Activated naive CD4-positive, alpha-beta T cell treated with anti-CD3 and anti-CD28 coated beads, Interleukin-2, amount 50 U/mL, for 72 hours (primary cell): ENCODE results near the gene FADS2. TPM values are rescaled to one million over a fixed set of nuclear protein-coding genes. Genes with fewer than 3 reads are reported as not detected.
A peak's percentile ranks its signal among the peaks of the same experiment; 100 is the strongest.
"Not testable (repeated sequence)": the region's sequence is repeated elsewhere in the genome, so short reads cannot be mapped to it uniquely, and the experiment has no call there.

Experiments used
- ATAC-seq, 2 donors: fragments of 150-1000 bp; cut with Tn5 transposase; 2 replicates each; pipeline ENCODE4 v1.10.0; 2021; ENCODE audit warnings: mild to moderate bottlenecking in 2 of 2, moderate library complexity in 2 of 2
- DNase-seq, 2 donors: peaks; one replicate each; pipeline ENCODE4 v3.0.0; 2021 to 2022; ENCODE audit warnings: low spot score in 2 of 2
- H3K27ac Mint-ChIP-seq, 2 donors: one replicate each; pipeline ENCODE4 v1.8.0; 2022; ENCODE audit warnings: mild to moderate bottlenecking in 2 of 2, mixed read lengths in 2 of 2
- H3K36me3 Mint-ChIP-seq, 2 donors: one replicate each; pipeline ENCODE4 v1.8.0; 2022; ENCODE audit warnings: mixed read lengths in 2 of 2
- H3K9me3 Mint-ChIP-seq, 2 donors: one replicate each; pipeline ENCODE4 v1.8.0; 2022; ENCODE audit warnings: mixed read lengths in 2 of 2
- total RNA-seq, 2 donors: library from RNA; stranded (reverse); gene quantifications; one replicate each; pipeline ENCODE4 v1.2.3, GENCODE V29; 2022

The FADS2 gene
- total RNA-seq, 2 donors from 2014 or later = 42.6 to 55.1 TPM

GRCh38 chr11:61882267-61882666, 54.2 kb downstream of the FADS2 start:
- H3K27ac Mint-ChIP-seq, DNase-seq, ATAC-seq: not testable (repeated sequence)

GRCh38 chr11:61882879-61883278, 54.8 kb downstream of the FADS2 start:
- H3K9me3 Mint-ChIP-seq = no peaks in the 10 kb centered on the region
- H3K27ac Mint-ChIP-seq = no peak overlapping the region
- DNase-seq = no peak
- no peaks in the 10 kb centered on the region for H3K36me3 Mint-ChIP-seq
- no peak for ATAC-seq

More at GRCh38 chr11:61882267-61882666, 54.2 kb downstream of the FADS2 start:
- not testable (repeated sequence) for H3K36me3 Mint-ChIP-seq, H3K9me3 Mint-ChIP-seq

- H3K9me3 Mint-ChIP-seq = no peaks in the 10 kb centered on the region
- H3K27ac Mint-ChIP-seq = no peak overlapping the region
- no peak for DNase-seq
- no peaks in the 10 kb centered on the region for H3K36me3 Mint-ChIP-seq
- no peak for ATAC-seq
Measured at GRCh38 chr11:61883327-61883726, 55.2 kb downstream of the FADS2 start.

- ATAC-seq (no peak), DNase-seq (no peak)
- H3K27ac Mint-ChIP-seq = no peak overlapping the region
- no peaks in the 10 kb centered on the region for H3K9me3 Mint-ChIP-seq
- no peaks in the 10 kb centered on the region for H3K36me3 Mint-ChIP-seq
Measured at GRCh38 chr11:61883947-61884346, 55.8 kb downstream of the FADS2 start.

- no peaks in the 10 kb centered on the region for H3K9me3 Mint-ChIP-seq
- no peaks in the 10 kb centered on the region for H3K36me3 Mint-ChIP-seq
- H3K27ac Mint-ChIP-seq = no peak overlapping the region
- DNase-seq = no peak
- no peak for ATAC-seq
Measured at GRCh38 chr11:61885166-61885778, 57.2 kb downstream of the FADS2 start.

GRCh38 chr11:61885784-61886580, 57.9 kb downstream of the FADS2 start:
- DNase-seq (no peak), ATAC-seq (no peak)
- Mint-ChIP-seq H3K9me3 (no peaks in the 10 kb centered on the region), H3K27ac (no peak overlapping the region), H3K36me3 (no peaks in the 10 kb centered on the region)

- DNase-seq (no peak), ATAC-seq (no peak)
- no peak overlapping the region for H3K27ac Mint-ChIP-seq
- no peaks in the 10 kb centered on the region for H3K36me3 Mint-ChIP-seq
- no peaks in the 10 kb centered on the region for H3K9me3 Mint-ChIP-seq
Measured at GRCh38 chr11:61886643-61887042, 58.5 kb downstream of the FADS2 start.

- no peak for ATAC-seq
Measured at GRCh38 chr11:61887839-61888494, 59.9 kb downstream of the FADS2 start.

GRCh38 chr11:61888590-61888989, 60.5 kb downstream of the FADS2 start:
- DNase-seq (no peak), ATAC-seq (no peak)
- H3K9me3 Mint-ChIP-seq = no peaks in the 10 kb centered on the region
- H3K27ac Mint-ChIP-seq = no peak overlapping the region
- H3K36me3 Mint-ChIP-seq = no peaks in the 10 kb centered on the region

More at GRCh38 chr11:61887839-61888494, 59.9 kb downstream of the FADS2 start:
- DNase-seq = no peak
- Mint-ChIP-seq H3K9me3 (no peaks in the 10 kb centered on the region), H3K36me3 (no peaks in the 10 kb centered on the region), H3K27ac (no peak overlapping the region)

- no peaks in the 10 kb centered on the region for H3K36me3 Mint-ChIP-seq
- no peaks in the 10 kb centered on the region for H3K9me3 Mint-ChIP-seq
- no peak for ATAC-seq
Measured at GRCh38 chr11:61889831-61890230, 61.7 kb downstream of the FADS2 start.

GRCh38 chr11:61890529-61891330, 62.6 kb downstream of the FADS2 start:
- ATAC-seq (peak; percentile 34 to 76), DNase-seq (peak; percentile 32 to 60)
- no peaks in the 10 kb centered on the region for H3K36me3 Mint-ChIP-seq
- no peak overlapping the region for H3K27ac Mint-ChIP-seq
- H3K9me3 Mint-ChIP-seq = no peaks in the 10 kb centered on the region

More at GRCh38 chr11:61889831-61890230, 61.7 kb downstream of the FADS2 start:
- no peak for DNase-seq
- no peak overlapping the region for H3K27ac Mint-ChIP-seq

- DNase-seq (peak; percentile 45 to 59), ATAC-seq (peak; percentile 65 to 87)
- no peaks in the 10 kb centered on the region for H3K36me3 Mint-ChIP-seq
- H3K9me3 Mint-ChIP-seq = no peaks in the 10 kb centered on the region
- H3K27ac Mint-ChIP-seq = no peak within 1 kb of the TSS
Measured at GRCh38 chr11:61891331-61892084, 63.4 kb downstream of the FADS2 start, which contains the start of gene FADS3. FADS3 (minus strand) TSS chr11:61891545; CDS start chr11:61891381, 164 bp downstream.

GRCh38 chr11:61892085-61892370, 63.9 kb downstream of the FADS2 start:
- Mint-ChIP-seq H3K36me3 (no peaks in the 10 kb centered on the region), H3K9me3 (no peaks in the 10 kb centered on the region), H3K27ac (no peak overlapping the region)
- ATAC-seq (peak; percentile 14 to 51), DNase-seq (peak in 1 of 2 donors; percentile 33)

GRCh38 chr11:61893981-61894380, 65.9 kb downstream of the FADS2 start:
- no peak for ATAC-seq
- no peak for DNase-seq
- H3K9me3 Mint-ChIP-seq = no peaks in the 10 kb centered on the region
- H3K27ac Mint-ChIP-seq = no peak overlapping the region
- no peaks in the 10 kb centered on the region for H3K36me3 Mint-ChIP-seq

- Mint-ChIP-seq H3K9me3 (no peaks in the 10 kb centered on the region), H3K27ac (no peak overlapping the region), H3K36me3 (no peaks in the 10 kb centered on the region)
- no peak for ATAC-seq
- no peak for DNase-seq
Measured at GRCh38 chr11:61895046-61895717, 67.1 kb downstream of the FADS2 start.

- no peak for DNase-seq
- no peaks in the 10 kb centered on the region for H3K9me3 Mint-ChIP-seq
- no peaks in the 10 kb centered on the region for H3K36me3 Mint-ChIP-seq
- no peak for ATAC-seq
- H3K27ac Mint-ChIP-seq = no peak overlapping the region
Measured at GRCh38 chr11:61895718-61896059, 67.6 kb downstream of the FADS2 start.
